Breast epithelium (tissue), 3 donors: Measurements from ENCODE around the gene HLA-DQB2.
"Not testable (repeated sequence)": the region's sequence is repeated elsewhere in the genome, so short reads cannot be mapped to it uniquely, and the experiment has no call there.

Experiments used
- CTCF ChIP-seq, 3 donors: fragments of 450-650 bp; IDR thresholded peaks; one replicate each; pipeline ENCODE4 v1.5.1; 2016 to 2017; ENCODE audit warnings: antibody characterized with exemption in 3 of 3, mild to moderate bottlenecking in 3 of 3, moderate library complexity in 3 of 3
- POLR2A ChIP-seq: fragments of 450-650 bp; IDR thresholded peaks from one replicate; pipeline ENCODE4 v1.6.1; 2016; ENCODE audit warnings: antibody characterized with exemption, mild to moderate bottlenecking, moderate library complexity
- POLR2AphosphoS5 ChIP-seq, 3 donors: sonication (generic); formaldehyde crosslinking; IDR thresholded peaks; one replicate each; pipeline ENCODE4 v1.6.1; 2017; ENCODE audit warnings: antibody characterized with exemption in 3 of 3

GRCh38 chr6:32782923-32783322 is 19.6 kb upstream of the HLA-DQB2 start:
- TF ChIP-seq POLR2A; CTCF (IDR thresholded peaks at IDR 0.05); POLR2AphosphoS5 (IDR thresholded peaks at IDR 0.05): not testable (repeated sequence)
